Measurements from ENCODE around the gene PPP4R3A.

- TF ChIP-seq USF1 (IDR thresholded peaks at IDR 0.05) (no peak), NFIC (IDR thresholded peaks at IDR 0.05) (no peak), REST (IDR thresholded peaks at IDR 0.05; ENCODE audit: low read depth) (no peak), TAF1 (IDR thresholded peaks at IDR 0.05; ENCODE audit: low read depth) (no peak; the same call in 1 of the 2 replicates), FOXM1 (IDR thresholded peaks at IDR 0.05; ENCODE audit: borderline replicate concordance, low read depth) (no peak), TCF12 (IDR thresholded peaks at IDR 0.05; ENCODE audit: low read depth) (no peak), YY1 (IDR thresholded peaks at IDR 0.05; ENCODE audit: low read depth) (no peak), CREB1 (IDR thresholded peaks at IDR 0.05; ENCODE audit: low read depth) (no peak)
These were observed 93.4 kb downstream of the PPP4R3A start for GRCh38 chr14:91416744-91417119.
